H1 (cell line): ENCODE results near the gene TRIM40. TPM values are rescaled to one million over a fixed set of nuclear protein-coding genes. Genes with fewer than 3 reads are reported as not detected.
A peak's percentile ranks its signal among the peaks of the same experiment; 100 is the strongest.

ENCODE experiments used
- CTCF ChIA-PET: fragments of 300-600 bp; sonication (Branson Sonifier 250); formaldehyde crosslinking; loops from one replicate; lab custom pipeline; 2021; ENCODE audit not compliant: partially characterized antibody; lab: Charles Lee
- POLR2A ChIA-PET: fragments of 300-600 bp; sonication (Branson Sonifier 250); formaldehyde crosslinking; loops from one replicate; lab custom pipeline; 2021; ENCODE audit warnings: inconsistent platforms; ENCODE audit not compliant: partially characterized antibody; lab: Charles Lee
- DNase-seq, 2 experiments: peaks; one replicate each; pipeline versions ENCODE4 v3.0.0 to v3.0.0-alpha.2; 2010 to 2022; ENCODE audit warnings: low spot score in 2 of 2, low read depth in 1 of 2, mixed read lengths in 1 of 2
- FAIRE-seq: peaks from 2 replicates; lab custom pipeline; 2011; peaks lifted over from hg19 to GRCh38; lab: Jason Lieb, UNC
- H2AFZ ChIP-seq: 2 replicates; pipeline ENCODE4 v1.8.1; 2012; ENCODE audit warnings: low read length, inconsistent platforms
- H2AK5ac ChIP-seq: 2 replicates; pipeline ENCODE4 v1.6.1; 2013; ENCODE audit warnings: low read depth, low read length
- H2BK120ac ChIP-seq: replicated peaks from 2 replicates; pipeline ENCODE3; 2013; ENCODE audit warnings: low read depth, low read length, inconsistent platforms
- H2BK12ac ChIP-seq: 2 replicates; pipeline ENCODE4 v1.6.1; 2013; ENCODE audit warnings: low read depth, low read length
- H2BK15ac ChIP-seq: 2 replicates; pipeline ENCODE4 v1.6.1; 2013; ENCODE audit warnings: low read length
- H2BK20ac ChIP-seq: 2 replicates; pipeline ENCODE4 v1.6.1; 2013; ENCODE audit warnings: low read length
- H2BK5ac ChIP-seq: 2 replicates; pipeline ENCODE4 v1.6.1; 2013; ENCODE audit warnings: low read depth, low read length
- H3K14ac ChIP-seq: 2 replicates; pipeline ENCODE4 v1.6.1; 2013; ENCODE audit warnings: inconsistent platforms; ENCODE audit not compliant: insufficient read length
- H3K18ac ChIP-seq: 2 replicates; pipeline ENCODE4 v1.6.1; 2013; ENCODE audit warnings: low read length; ENCODE audit errors: extremely low read depth
- H3K23ac ChIP-seq: 2 replicates; pipeline ENCODE4 v1.6.1; 2013; ENCODE audit warnings: inconsistent platforms; ENCODE audit not compliant: insufficient read length
- H3K23me2 ChIP-seq: 2 replicates; pipeline ENCODE4 v1.6.1; 2013; ENCODE audit warnings: low read depth, low read length
- H3K27ac ChIP-seq: 2 replicates; pipeline ENCODE4 v1.6.1; 2011; ENCODE audit warnings: low read depth, low read length, inconsistent platforms
- H3K27me3 ChIP-seq, 4 experiments: replicated peaks in 1 of 4; 1 replicate in 1 of 4; 2 replicates in 3 of 4; pipeline versions ENCODE4 v1.6.1 to v1.8.1; 2011 to 2013; ENCODE audit warnings: low read length in 3 of 4, mild to moderate bottlenecking in 3 of 4, inconsistent platforms in 2 of 4, mixed read lengths in 2 of 4, moderate library complexity in 1 of 4; ENCODE audit not compliant: control insufficient read depth in 3 of 4, insufficient read depth in 3 of 4; ENCODE audit errors: extremely low read depth in 1 of 4
- H3K36me3 ChIP-seq, 4 experiments: 2 replicates each; pipeline versions ENCODE4 v1.6.1 to v1.8.1; 2011 to 2013; ENCODE audit warnings: mild to moderate bottlenecking in 4 of 4, low read length in 3 of 4, moderate library complexity in 2 of 4, control low read depth in 1 of 4, inconsistent platforms in 1 of 4; ENCODE audit not compliant: insufficient read depth in 4 of 4, control insufficient read depth in 2 of 4
- H3K4ac ChIP-seq: replicated peaks from 2 replicates; pipeline ENCODE3; 2013; ENCODE audit warnings: low read length, low read depth, mixed read lengths, inconsistent platforms; ENCODE audit not compliant: insufficient read length
- H3K4me1 ChIP-seq, 4 experiments: replicated peaks in 1 of 4; 1 replicate in 1 of 4; 2 replicates in 3 of 4; pipeline versions ENCODE4 v1.6.1 to v1.8.1; 2011 to 2013; ENCODE audit warnings: low read length in 3 of 4, inconsistent platforms in 2 of 4, mixed read lengths in 1 of 4; ENCODE audit not compliant: insufficient read depth in 4 of 4, control insufficient read depth in 3 of 4
- H3K4me2 ChIP-seq, 2 experiments: 2 replicates each; pipeline versions ENCODE4 v1.6.1 to v1.8.1; 2011 to 2013; ENCODE audit warnings: low read depth in 2 of 2, low read length in 2 of 2, control low read depth in 1 of 2, inconsistent platforms in 1 of 2, mild to moderate bottlenecking in 1 of 2; ENCODE audit not compliant: insufficient read depth in 1 of 2
- H3K4me3 ChIP-seq, 4 experiments: fragments of 200-600, 300-600 bp in 1 of 4; sonication (generic), shearing (Covaris generic), sonication (Bioruptor Twin) in 1 of 4; 2 replicates each; pipeline versions ENCODE4 v1.5.1 to v1.8.1; 2011 to 2016; ENCODE audit warnings: low read length in 4 of 4, low read depth in 3 of 4, control low read depth in 2 of 4, inconsistent platforms in 2 of 4, mild to moderate bottlenecking in 2 of 4, mixed read lengths in 1 of 4, moderate library complexity in 1 of 4; ENCODE audit not compliant: insufficient read depth in 2 of 4; ENCODE audit errors: extremely low read depth in 1 of 4
- H3K56ac ChIP-seq: replicated peaks from 2 replicates; pipeline ENCODE3; 2013; ENCODE audit warnings: low read depth, mild to moderate bottlenecking, mixed read lengths, low read length, inconsistent platforms; ENCODE audit not compliant: insufficient read length
- H3K79me1 ChIP-seq: 2 replicates; pipeline ENCODE4 v1.6.1; 2013; ENCODE audit warnings: low read depth, low read length, control low read depth
- H3K79me2 ChIP-seq, 2 experiments: 2 replicates each; pipeline versions ENCODE4 v1.6.1 to v1.8.1; 2012 to 2013; ENCODE audit warnings: low read length in 2 of 2, mild to moderate bottlenecking in 2 of 2, inconsistent platforms in 1 of 2; ENCODE audit not compliant: insufficient read depth in 2 of 2, control insufficient read depth in 1 of 2
- H3K9ac ChIP-seq, 4 experiments: replicated peaks in 1 of 4; 1 replicate in 1 of 4; 2 replicates in 3 of 4; pipeline versions ENCODE4 v1.6.1 to v1.8.1; 2011 to 2013; ENCODE audit warnings: low read depth in 3 of 4, low read length in 3 of 4, control low read depth in 2 of 4, mild to moderate bottlenecking in 2 of 4, moderate library complexity in 2 of 4, inconsistent platforms in 1 of 4; ENCODE audit errors: extremely low read depth in 1 of 4
- H3K9me3 ChIP-seq, 2 experiments: 2 replicates each; pipeline versions ENCODE4 v1.6.1 to v1.8.1; 2012 to 2013; ENCODE audit warnings: mild to moderate bottlenecking in 2 of 2, moderate library complexity in 2 of 2, control low read depth in 1 of 2, inconsistent platforms in 1 of 2, low read depth in 1 of 2, low read length in 1 of 2, mixed read lengths in 1 of 2; ENCODE audit not compliant: insufficient read depth in 2 of 2
- H4K20me1 ChIP-seq, 2 experiments: replicated peaks in 1 of 2; 2 replicates each; pipeline versions ENCODE3 to v1.8.1; 2011 to 2013; ENCODE audit warnings: inconsistent platforms in 2 of 2, low read length in 2 of 2, mild to moderate bottlenecking in 1 of 2; ENCODE audit not compliant: insufficient read depth in 2 of 2, control insufficient read depth in 1 of 2
- H4K5ac ChIP-seq: 2 replicates; pipeline ENCODE4 v1.6.1; 2013; ENCODE audit warnings: low read length, low read depth, mixed read lengths, inconsistent platforms; ENCODE audit not compliant: insufficient read length
- H4K8ac ChIP-seq: 2 replicates; pipeline ENCODE4 v1.8.0; 2013; ENCODE audit warnings: mild to moderate bottlenecking, moderate library complexity, low read length, inconsistent platforms; ENCODE audit not compliant: insufficient read depth; ENCODE audit errors: extremely low read depth
- H4K91ac ChIP-seq: replicated peaks from 2 replicates; pipeline ENCODE3; 2013; ENCODE audit warnings: low read length, mixed read lengths, inconsistent platforms; ENCODE audit not compliant: insufficient read length
- NRF1 ChIP-seq: IDR thresholded peaks from 2 replicates; pipeline ENCODE4 v1.6.1; 2011; ENCODE audit warnings: mild to moderate bottlenecking, low read depth, low read length, improper control_type of control experiment
- RAD21 ChIP-seq, 2 experiments: IDR thresholded peaks in 1 of 2; conservative IDR thresholded peaks in 1 of 2; 2 replicates each; pipeline ENCODE4 v1.6.1; 2011; ENCODE audit warnings: low read depth in 2 of 2, low read length in 2 of 2, improper control_type of control experiment in 1 of 2, inconsistent platforms in 1 of 2, mild to moderate bottlenecking in 1 of 2, moderate library complexity in 1 of 2
- SIRT6 ChIP-seq: IDR thresholded peaks from one replicate; pipeline ENCODE4 v1.7.1; 2012; ENCODE audit warnings: low read length, inconsistent platforms
- SIX5 ChIP-seq: IDR thresholded peaks from 2 replicates; pipeline ENCODE4 v1.6.1; 2011; ENCODE audit warnings: mild to moderate bottlenecking, low read depth, low read length
- WGBS, 2 experiments: shearing (Covaris generic) in 1 of 2; methylation state at CpG; one replicate each; pipeline versions ENCODE4 v1.1.6 to v1.1.7; 2013 to 2015; ENCODE audit warnings: low lambda C conversion rate in 2 of 2, mixed read lengths in 2 of 2, inconsistent platforms in 1 of 2, low coverage in 1 of 2, missing lambda C conversion rate in 1 of 2; ENCODE audit not compliant: insufficient replicate concordance in 2 of 2, insufficient coverage in 1 of 2, insufficient read length in 1 of 2; ENCODE audit errors: extremely low coverage in 1 of 2, missing lambda C conversion rate in 1 of 2; 5-methylcytosine and 5-hydroxymethylcytosine counted together
- polyA plus RNA-seq, 7 experiments: library from polyadenylated mRNA; depleted of rRNA in 3 of 7; stranded (reverse) in 5 of 7; unstranded in 2 of 7; fragments of >200 nt in 5 of 7; fragments of 200-250 nt in 2 of 7; gene quantifications; 1 replicate in 5 of 7; 2 replicates in 1 of 7; 4 replicates in 1 of 7; pipeline versions ENCODE4 v1.2.1 to v1.2.3, GENCODE V29; 2011 to 2013; ENCODE audit warnings: missing spikeins in 2 of 7, mixed read lengths in 2 of 7
- total RNA-seq: library from RNA; stranded (reverse); fragmentation: NEBNext Ultra II Directional; extraction: Animal tissue kit (Norgen Biotek cat#: 25700); gene quantifications from 2 replicates; pipeline ENCODE4 v1.2.1, GENCODE V29; 2021
- TF ChIP-seq, protein P1 (sequence below), 3 experiments: IDR thresholded peaks; 1 replicate in 2 of 3; 2 replicates in 1 of 3; pipeline versions ENCODE4 v1.5.1 to v1.6.1; 2011; ENCODE audit warnings: low read length in 3 of 3, mild to moderate bottlenecking in 3 of 3, inconsistent platforms in 2 of 3, low read depth in 1 of 3, moderate library complexity in 1 of 3; ENCODE audit not compliant: insufficient read depth in 1 of 3; ENCODE audit errors: control extremely low read depth in 1 of 3

Gene TRIM40
- total and polyA plus RNA-seq, 2 of the 8 experiments (the other 6 are each of a cell fraction or from before 2014, with no cell fraction given) = not detected

DNA sequence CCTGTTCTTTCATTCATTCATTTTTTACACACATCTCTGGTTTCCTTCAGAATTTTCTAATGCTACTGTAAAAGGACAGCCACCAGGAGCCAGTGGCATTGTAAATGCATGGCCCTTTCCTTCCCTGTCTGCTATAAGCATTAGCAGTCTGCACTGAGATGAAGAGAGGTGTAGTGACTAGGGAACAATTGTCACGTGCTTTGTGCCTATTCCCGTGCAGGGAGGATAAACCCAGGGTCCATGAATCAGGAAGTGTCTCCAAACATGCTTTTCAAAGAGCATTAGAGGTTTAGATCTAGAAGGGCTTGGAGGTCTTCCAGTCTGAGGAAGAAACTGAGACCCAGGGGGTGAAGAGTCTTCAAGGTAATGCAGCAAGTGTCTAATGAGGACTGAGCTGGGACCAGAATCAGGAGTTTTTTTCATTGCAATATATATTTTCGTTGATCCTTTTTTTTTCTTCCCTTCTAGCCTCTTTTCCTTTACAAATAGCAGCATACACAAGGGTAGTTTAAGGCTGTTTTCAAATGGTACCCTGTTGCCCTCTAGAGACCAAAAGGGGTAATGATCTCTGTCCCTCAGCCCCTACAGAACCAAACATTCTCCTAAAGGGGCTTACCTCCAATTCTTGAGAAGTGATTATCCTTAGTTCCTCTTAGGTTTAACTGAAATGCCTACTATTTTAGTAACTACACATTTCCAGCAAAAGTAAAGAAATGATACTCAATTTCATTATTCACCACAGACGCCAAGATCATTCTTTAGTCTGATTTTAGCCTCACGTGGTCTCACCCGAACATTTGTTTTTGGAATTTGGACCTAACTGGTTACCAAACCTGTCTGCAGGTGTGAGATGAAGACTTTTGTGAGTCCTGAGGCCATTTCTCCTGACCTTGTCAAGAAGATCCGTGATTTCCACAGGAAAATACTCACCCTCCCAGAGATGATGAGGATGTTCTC, 34.0 kb downstream of the TRIM40 start:
- H2BK5ac ChIP-seq = no peak overlapping the region
- H2BK20ac ChIP-seq = no peak overlapping the region
- no peak overlapping the region for H3K4ac ChIP-seq
- H4K8ac ChIP-seq = no peak overlapping the region
- no peak overlapping the region for H3K9ac ChIP-seq
- no peak overlapping the region for H3K23ac ChIP-seq
- ChIA-PET CTCF (interaction anchor here (0.6 to 3.1 kb wide), 9 partner anchors 19 to 1137 kb away, joined by 3 to 22 read pairs (median 4); partner anchors contain the start of gene RNF39), POLR2A (no interaction called here)
- no peaks in the 10 kb centered on the region for H4K20me1 ChIP-seq
- no peak overlapping the region for H3K4me3 ChIP-seq
- no peak overlapping the region for H2BK12ac ChIP-seq
- H3K4me1 ChIP-seq = peaks cover 0 to 4% (median 3%) of the 10 kb centered on the region in 4 experiments; a peak in 4 of 7 replicates
- H3K9me3 ChIP-seq = no peaks in the 10 kb centered on the region
- H3K4me2 ChIP-seq = no peak overlapping the region
- peaks cover 4% of the 10 kb centered on the region; the same call in 1 of the 2 replicates for H3K23me2 ChIP-seq
- H2AK5ac ChIP-seq = no peak overlapping the region
- H2AFZ ChIP-seq = peak overlapping the region; percentile 73
- no peaks in the 10 kb centered on the region for H3K79me2 ChIP-seq
- H3K18ac ChIP-seq = no peak overlapping the region; the same call in 1 of the 2 replicates
- no peaks in the 10 kb centered on the region for H3K36me3 ChIP-seq
- H4K5ac ChIP-seq = no peak overlapping the region
- no peak overlapping the region for H3K27ac ChIP-seq
- no peak overlapping the region for H2BK120ac ChIP-seq
- H3K27me3 ChIP-seq = peaks cover 7 to 32% (median 26%) of the 10 kb centered on the region in 4 experiments
- no peak overlapping the region for H2BK15ac ChIP-seq
- H3K79me1 ChIP-seq = no peaks in the 10 kb centered on the region
- TF ChIP-seq RAD21 (IDR thresholded peaks at IDR 0.05 in 1 of 2, conservative IDR thresholded peaks at IDR 0.05 in 1 of 2; ENCODE audit: low read depth in 2 of 2, low read length in 2 of 2) (peak; percentile 82 to 83), NRF1 (no peak), SIRT6 (no peak), SIX5 (no peak)
- TF ChIP-seq, protein P1, sequence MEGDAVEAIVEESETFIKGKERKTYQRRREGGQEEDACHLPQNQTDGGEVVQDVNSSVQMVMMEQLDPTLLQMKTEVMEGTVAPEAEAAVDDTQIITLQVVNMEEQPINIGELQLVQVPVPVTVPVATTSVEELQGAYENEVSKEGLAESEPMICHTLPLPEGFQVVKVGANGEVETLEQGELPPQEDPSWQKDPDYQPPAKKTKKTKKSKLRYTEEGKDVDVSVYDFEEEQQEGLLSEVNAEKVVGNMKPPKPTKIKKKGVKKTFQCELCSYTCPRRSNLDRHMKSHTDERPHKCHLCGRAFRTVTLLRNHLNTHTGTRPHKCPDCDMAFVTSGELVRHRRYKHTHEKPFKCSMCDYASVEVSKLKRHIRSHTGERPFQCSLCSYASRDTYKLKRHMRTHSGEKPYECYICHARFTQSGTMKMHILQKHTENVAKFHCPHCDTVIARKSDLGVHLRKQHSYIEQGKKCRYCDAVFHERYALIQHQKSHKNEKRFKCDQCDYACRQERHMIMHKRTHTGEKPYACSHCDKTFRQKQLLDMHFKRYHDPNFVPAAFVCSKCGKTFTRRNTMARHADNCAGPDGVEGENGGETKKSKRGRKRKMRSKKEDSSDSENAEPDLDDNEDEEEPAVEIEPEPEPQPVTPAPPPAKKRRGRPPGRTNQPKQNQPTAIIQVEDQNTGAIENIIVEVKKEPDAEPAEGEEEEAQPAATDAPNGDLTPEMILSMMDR (IDR thresholded peaks at IDR 0.05; ENCODE audit: control extremely low read depth in 1 of 3, insufficient read depth in 1 of 3, low read depth in 1 of 3, low read length in 3 of 3) = peak in 2 of 3 experiments; percentile 68 to 81; a peak in 3 of 4 replicates
- H3K14ac ChIP-seq = no peak overlapping the region
- 31% methylated on average over 7 of the region's 7 CpGs; no CpG with 5 or more reads in 1 of the 2 experiments for WGBS, 2 experiments
- no peak overlapping the region for H3K56ac ChIP-seq
- peak; percentile 39 for FAIRE-seq
- DNase-seq = no peak
- no peak overlapping the region for H4K91ac ChIP-seq
